GM19452 (cell line): ENCODE data around the gene DYDC2.

Experiments used
- ATAC-seq: cut with Tn5 transposase; IDR thresholded peaks from one replicate; pipeline ENCODE4 v1.9.1; 2021; ENCODE audit not compliant: unreplicated experiment

The DYDC2 gene

GRCh38 chr10:80365510-80365909 is 8.9 kb downstream of the DYDC2 start:
- no peak for ATAC-seq

DNA sequence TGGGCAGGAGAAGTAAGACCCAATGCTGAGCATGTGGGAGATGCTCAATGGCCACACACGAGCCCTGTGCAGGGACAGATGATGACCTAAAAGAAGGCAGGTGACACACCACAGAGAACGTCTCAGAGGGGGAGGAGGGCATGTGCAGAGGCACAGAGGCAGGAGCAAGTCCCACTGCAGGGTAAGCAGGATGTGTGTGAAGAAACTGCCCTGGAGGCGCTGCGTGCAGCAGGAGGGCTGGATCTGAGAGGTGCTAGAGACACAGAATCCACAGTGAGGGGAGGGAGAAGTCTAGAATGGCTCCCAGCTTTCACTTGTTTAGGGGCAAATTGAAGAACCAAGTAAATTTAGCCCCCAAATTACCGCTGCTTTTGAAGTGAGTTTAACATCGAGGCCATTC is 14.9 kb downstream of the DYDC2 start:
- no peak for ATAC-seq

- ATAC-seq, result no peak
Measured at GRCh38 chr10:80372675-80373074, 16.1 kb downstream of the DYDC2 start.

DNA sequence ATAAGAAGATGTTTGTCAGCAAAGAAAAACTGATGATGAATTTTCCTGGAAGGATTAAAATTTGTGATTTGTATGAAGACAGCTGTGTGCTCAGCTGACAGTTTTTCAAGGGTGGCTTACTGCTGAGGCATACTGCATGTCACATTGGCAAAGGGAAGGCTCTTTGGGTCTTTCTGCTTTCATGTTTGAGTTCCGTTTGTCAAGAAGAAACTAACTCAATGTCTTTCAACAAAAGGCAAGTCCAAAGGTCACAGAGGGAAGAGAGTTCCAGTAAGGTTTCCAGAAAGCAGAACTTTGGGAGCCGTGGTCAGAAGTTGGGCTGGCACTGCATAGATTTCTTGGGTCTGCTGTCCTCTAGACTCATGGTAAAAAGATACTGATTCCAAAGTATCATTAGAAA is 16.9 kb downstream of the DYDC2 start:
- no peak for ATAC-seq

DNA sequence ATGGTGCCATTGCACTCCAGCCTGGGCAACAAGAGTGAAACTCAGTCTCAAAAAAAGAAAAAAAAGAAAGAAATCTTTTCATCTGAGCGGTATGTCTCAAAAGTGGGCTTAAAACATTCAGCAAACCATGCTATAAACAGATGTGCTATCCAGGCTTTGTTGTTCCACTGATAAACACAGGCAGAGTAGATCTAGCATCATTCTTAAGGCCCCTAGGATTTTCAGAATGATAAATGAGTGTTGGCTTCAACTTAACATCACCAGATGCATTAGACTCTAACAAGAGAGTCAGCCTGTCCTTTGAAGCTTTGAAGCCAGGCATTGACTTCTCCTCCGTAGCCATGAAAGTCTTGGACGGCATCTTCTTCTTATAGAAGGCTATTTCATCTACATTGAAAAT is 23.1 kb downstream of the DYDC2 start:
- no peak for ATAC-seq

DNA sequence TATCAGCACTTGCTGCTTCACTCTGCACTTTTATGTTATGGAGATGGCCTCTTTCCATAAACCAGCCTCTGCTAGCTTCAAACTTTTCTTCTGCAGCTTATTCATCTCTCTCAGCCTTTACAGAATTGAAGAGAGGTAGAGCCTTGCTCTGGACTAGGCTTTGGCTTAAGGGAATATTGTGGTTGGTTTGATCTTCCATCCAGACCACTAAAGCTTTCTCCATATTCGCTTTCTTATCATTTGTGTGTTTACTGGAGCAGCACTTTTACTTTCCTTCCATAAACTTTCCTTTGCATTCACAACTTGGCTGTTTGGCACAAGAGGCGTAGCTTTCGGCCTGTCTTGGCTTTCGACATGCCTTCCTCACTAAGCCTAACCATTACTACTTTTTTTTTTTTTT is 23.6 kb downstream of the DYDC2 start:
- no peak for ATAC-seq

GRCh38 chr10:80382989-80383388 is 26.4 kb downstream of the DYDC2 start:
- peak; percentile 71 for ATAC-seq

- no peak for ATAC-seq
Measured at GRCh38 chr10:80390740-80391139, 34.2 kb downstream of the DYDC2 start.

DNA sequence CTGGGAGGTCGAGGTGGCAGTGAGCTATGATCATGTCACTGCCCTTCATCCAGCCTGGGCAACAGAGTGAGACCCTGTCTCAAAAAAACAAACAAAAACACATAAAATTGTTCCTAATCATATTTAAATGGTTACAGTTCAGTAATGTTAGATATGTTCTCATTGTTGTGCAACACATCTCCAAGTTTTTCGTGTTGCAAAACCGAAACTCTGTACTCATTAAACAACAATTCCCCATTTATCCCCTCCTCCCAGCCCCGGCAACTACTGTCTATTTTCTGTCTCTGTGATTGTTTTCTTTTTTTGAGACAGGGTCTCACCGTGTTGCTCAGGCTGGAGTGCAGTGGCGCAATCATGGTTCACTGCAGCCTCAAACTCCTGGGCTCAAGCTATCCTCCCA is 35.7 kb downstream of the DYDC2 start:
- no peak for ATAC-seq

GRCh38 chr10:80394358-80394916 is 37.9 kb downstream of the DYDC2 start:
- no peak for ATAC-seq

DNA sequence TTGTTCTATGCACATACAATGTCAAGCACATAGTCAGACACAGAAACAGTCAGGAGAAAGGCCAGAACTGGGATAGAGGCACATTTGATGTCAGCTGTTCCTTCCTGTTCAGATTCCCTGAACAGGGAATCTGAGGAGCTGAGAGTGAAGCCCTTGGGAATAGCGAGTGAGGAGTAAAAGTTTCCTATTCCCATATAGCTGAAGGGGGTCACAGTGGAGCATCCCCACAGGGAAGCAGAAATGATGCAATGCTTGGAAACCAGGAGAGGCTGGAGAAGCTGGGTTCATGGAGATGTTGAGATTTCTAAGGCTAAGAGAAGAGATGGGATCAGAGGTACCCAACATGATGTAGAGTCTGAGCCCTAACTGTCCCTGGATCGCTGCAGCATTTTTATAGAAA is 40.4 kb downstream of the DYDC2 start:
- no peak for ATAC-seq

DNA sequence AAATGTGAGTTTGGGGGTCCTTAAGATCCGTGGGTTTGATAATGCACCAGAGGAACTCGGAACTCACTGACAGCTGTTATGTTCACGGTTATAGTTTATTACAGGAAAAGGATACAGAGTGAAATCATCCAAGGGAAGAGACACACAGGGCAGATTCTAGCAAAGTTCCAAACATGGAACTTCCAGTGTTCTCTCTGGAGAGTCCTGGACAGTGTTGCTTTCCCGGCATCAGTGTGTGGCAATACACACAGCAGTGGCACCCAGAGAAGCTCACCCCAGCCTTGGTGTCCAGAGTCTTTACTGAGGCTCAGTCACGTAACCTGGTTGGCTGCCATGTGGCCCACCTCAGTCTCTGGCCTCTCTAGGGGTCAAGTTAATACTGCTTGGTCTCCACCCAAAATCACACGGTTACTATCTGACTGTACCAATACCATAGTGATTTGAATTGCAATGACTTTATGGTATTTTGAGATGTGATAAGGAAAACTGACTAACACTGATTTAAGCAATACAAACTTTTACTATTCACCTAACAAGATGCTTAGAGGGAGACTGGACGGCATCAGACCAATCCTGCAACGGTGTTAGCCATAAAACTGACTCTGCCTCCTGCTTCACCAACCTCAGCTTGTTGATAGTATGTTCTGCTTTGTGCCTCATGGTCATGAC is 43.7 kb downstream of the DYDC2 start:
- no peak for ATAC-seq

DNA sequence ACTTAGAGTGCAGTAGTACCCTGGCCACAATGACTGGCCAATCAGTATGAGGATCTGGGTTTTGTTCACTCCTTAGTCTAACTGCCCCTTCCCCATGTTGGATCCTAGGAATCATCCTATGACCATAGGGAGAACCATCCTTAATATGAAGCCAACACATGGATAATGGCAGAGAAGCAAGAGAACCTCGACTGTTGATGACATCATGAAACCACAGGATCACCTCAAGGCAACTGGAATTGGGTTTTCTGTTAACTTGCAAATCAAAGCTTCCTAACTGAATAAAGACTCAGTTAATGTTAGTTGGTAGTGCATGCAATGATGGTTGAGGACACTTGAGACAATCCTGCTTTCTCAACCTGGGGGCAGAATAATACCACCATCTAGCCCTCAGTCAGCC is 48.5 kb downstream of the DYDC2 start:
- no peak for ATAC-seq

DNA sequence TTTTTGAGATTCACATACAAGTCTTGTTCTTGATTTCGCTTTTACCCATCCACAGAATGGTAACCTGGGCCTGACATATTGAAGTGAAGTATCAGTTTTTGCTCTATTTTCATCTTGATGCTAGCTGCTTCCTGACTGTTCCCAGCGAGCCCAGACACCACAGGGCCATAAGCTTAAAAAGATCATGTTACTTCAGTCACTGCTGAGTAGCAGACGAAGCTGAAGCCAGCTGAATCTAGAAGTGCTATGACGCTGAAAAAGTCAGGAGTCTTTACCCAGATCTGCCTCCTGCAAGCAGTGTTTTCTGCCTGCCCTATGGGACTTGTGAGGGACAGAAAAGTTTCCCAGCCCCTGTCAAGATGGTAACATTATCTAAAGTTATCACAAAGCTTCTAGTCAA is 49.0 kb downstream of the DYDC2 start:
- ATAC-seq, result no peak

DNA sequence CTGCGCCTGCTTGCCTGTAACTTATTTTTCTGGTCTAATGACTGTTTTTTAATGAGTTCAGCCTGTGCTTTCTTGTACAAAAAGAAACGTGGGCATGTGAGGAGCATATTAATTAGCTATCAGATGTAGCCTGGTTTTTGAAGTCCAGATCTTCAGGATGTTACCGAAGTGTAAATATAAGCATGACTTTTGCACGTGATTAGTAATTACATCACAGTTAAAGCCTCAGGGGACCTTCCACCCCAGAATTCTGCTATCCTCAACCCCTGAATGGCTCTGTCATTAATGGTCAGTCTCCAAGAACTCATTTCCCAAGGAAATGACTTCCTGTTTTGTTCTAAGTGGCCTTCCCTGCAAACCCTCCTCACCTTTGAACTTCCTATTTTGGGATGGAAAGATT is 49.6 kb downstream of the DYDC2 start:
- no peak for ATAC-seq

- ATAC-seq, result peak; percentile 35
Measured at GRCh38 chr10:80407812-80408241, 51.2 kb downstream of the DYDC2 start.

- ATAC-seq, result peak; percentile 93
Measured at GRCh38 chr10:80408242-80409101, 51.9 kb downstream of the DYDC2 start, which contains the start of gene PRXL2A. Gene PRXL2A (plus strand): TSS chr10:80408551. CDS start chr10:80420468, 11,917 bp downstream.

GRCh38 chr10:80409121-80409520 is 52.5 kb downstream of the DYDC2 start:
- ATAC-seq, result no peak

- no peak for ATAC-seq
Measured at GRCh38 chr10:80410122-80410521, 53.5 kb downstream of the DYDC2 start.

DNA sequence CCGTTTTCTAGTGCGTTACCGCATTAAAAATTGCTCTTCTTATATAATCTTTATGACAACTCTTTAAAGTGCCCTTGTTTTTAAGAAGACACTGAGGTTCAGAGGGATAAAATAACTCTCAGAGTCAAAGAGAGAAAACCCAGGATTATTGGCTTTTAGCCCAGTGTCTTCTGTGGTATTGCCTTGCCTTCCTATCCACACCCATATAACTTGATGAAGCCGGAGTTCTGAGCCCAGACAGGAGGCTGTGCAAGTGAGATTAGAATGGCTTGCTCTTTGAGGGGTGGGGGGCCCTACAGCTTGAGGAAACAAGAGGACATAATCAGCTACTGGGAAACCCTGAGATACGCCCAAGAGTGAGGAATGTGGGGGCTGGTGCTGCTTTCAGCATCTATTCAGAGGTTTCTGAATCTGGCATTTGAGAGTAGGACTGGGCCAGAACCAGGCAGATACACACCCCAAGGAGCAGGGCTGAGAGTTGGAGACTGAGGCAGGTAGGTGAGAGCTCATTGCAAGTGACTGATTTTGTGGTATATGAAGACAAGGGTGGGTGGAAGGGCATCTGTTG is 54.1 kb downstream of the DYDC2 start:
- ATAC-seq, result no peak

- no peak for ATAC-seq
Measured at GRCh38 chr10:80411267-80411668, 54.7 kb downstream of the DYDC2 start.
